ENCODE data around the gene CPSF3. TPM values are rescaled to one million over a fixed set of nuclear protein-coding genes. Genes with fewer than 3 reads are reported as not detected.

CPSF3 gene
- total RNA-seq: 10 to 100 TPM; 54.4 to 72.3 TPM
- 112 TPM for polyA plus RNA-seq (ENCODE audit: insufficient read depth, low read depth, low replicate concordance)
- long read RNA-seq, donor 1, transcript CPSF3-201 (18 exons, 2,345 nt): major isoform, 11 of 17 reads
- long read RNA-seq, donor 1, partial matches to known transcripts: 6 of 17 reads
- long read RNA-seq, donor 1, other reads (novel, unspliced or antisense): 0 of 17 reads
- long read RNA-seq, donor 2, transcript CPSF3-201 (18 exons, 2,345 nt): major isoform, 7 of 12 reads
- long read RNA-seq, donor 2, partial matches to known transcripts: 5 of 12 reads
- long read RNA-seq, donor 2, other reads (novel, unspliced or antisense): 0 of 12 reads

DNA sequence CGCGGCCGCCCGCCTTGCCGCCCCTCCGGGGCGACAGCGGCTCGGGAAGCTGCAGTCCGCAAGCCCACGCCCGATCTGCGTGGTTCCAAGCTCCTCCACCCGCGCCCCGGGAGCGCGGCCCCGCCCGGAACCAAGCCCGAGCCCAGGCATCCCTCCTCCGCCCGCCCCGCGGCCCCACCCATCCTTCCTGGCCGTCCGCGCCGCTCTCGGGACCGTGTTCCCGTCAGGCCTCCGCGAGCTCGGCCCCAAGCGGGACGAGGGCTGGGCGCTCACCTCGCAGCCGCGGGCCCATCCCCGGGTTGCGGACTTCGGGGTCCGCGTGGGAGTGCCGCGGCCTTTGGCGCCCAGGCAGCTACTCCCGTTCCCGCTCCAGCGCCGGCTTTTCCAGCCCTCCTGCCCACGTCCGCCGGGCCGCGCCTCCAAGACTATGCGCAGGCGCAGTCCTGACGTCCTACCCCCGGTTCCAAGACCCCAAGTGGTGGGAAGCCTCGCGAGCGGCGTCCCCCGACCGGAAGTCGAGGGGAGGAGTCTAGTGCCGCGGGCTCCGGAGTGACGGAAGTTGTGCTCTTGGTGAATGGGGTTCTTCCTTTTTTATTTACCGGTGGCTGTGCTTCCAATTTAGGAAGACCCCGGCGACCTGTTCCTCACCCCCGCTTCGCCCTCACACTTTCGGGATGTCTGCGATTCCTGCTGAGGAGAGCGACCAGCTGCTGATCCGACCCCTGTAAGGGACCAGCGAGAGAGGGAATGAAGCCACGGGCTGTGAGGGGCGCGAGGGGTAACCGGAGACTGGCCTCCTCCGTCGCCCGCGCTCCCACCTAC lies at the start of gene CPSF3, which contains the start of gene ITGB1BP1:
Gene CPSF3, plus strand, starts transcription at position 555 of the 822 bp plus-strand sequence. Its CDS starts 120 bp downstream, at position 675.
Gene ITGB1BP1, minus strand, starts transcription at position 429 of the 822 bp plus-strand sequence. CDS start 4,831 bp downstream, outside the sequence.
- Histone ChIP-seq H3K36me3 (ENCODE audit: low read depth, missing control alignments) (no peaks in the 10 kb centered on the region), H3K4me1 (peaks cover 5% of the 10 kb centered on the region), H3K27ac (peak within 1 kb of the TSS; percentile 88 to 94), H3K27me3 (no peaks in the 10 kb centered on the region), H3K4me3 (peak within 1 kb of the TSS; percentile 80 to 94), H3K9me3 (no peaks in the 10 kb centered on the region)
- intact Hi-C loops (cut with DNase I; ENCODE audit: low total_unique reads): no loop called here
- DNase-seq: peak; percentile 97
- TF ChIP-seq, protein P1, sequence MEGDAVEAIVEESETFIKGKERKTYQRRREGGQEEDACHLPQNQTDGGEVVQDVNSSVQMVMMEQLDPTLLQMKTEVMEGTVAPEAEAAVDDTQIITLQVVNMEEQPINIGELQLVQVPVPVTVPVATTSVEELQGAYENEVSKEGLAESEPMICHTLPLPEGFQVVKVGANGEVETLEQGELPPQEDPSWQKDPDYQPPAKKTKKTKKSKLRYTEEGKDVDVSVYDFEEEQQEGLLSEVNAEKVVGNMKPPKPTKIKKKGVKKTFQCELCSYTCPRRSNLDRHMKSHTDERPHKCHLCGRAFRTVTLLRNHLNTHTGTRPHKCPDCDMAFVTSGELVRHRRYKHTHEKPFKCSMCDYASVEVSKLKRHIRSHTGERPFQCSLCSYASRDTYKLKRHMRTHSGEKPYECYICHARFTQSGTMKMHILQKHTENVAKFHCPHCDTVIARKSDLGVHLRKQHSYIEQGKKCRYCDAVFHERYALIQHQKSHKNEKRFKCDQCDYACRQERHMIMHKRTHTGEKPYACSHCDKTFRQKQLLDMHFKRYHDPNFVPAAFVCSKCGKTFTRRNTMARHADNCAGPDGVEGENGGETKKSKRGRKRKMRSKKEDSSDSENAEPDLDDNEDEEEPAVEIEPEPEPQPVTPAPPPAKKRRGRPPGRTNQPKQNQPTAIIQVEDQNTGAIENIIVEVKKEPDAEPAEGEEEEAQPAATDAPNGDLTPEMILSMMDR (IDR thresholded peaks at IDR 0.05): peak in 2 of 3 experiments; percentile 5
- no peak for TF ChIP-seq POLR2A (IDR thresholded peaks at IDR 0.05)
- WGBS, 2 donors: 0% methylated on average over 19 to 27 of the region's 91 CpGs

GRCh38 chr2:9374071-9374730 lies 49.3 kb upstream of the CPSF3 start:
- DNase-seq: no peak
- WGBS, 2 donors: 91 to 96% methylated on average over 18 of the region's 18 CpGs
- Histone ChIP-seq H3K27ac (no peak overlapping the region), H3K9me3 (no peaks in the 10 kb centered on the region), H3K27me3 (no peaks in the 10 kb centered on the region), H3K4me3 (no peak overlapping the region), H3K4me1 (no peaks in the 10 kb centered on the region), H3K36me3 (ENCODE audit: low read depth, missing control alignments) (no peaks in the 10 kb centered on the region)
- intact Hi-C loops (cut with DNase I; ENCODE audit: low total_unique reads): no loop called here
- TF ChIP-seq, protein P1 (IDR thresholded peaks at IDR 0.05): no peak
- no peak for TF ChIP-seq POLR2A (IDR thresholded peaks at IDR 0.05)

DNA sequence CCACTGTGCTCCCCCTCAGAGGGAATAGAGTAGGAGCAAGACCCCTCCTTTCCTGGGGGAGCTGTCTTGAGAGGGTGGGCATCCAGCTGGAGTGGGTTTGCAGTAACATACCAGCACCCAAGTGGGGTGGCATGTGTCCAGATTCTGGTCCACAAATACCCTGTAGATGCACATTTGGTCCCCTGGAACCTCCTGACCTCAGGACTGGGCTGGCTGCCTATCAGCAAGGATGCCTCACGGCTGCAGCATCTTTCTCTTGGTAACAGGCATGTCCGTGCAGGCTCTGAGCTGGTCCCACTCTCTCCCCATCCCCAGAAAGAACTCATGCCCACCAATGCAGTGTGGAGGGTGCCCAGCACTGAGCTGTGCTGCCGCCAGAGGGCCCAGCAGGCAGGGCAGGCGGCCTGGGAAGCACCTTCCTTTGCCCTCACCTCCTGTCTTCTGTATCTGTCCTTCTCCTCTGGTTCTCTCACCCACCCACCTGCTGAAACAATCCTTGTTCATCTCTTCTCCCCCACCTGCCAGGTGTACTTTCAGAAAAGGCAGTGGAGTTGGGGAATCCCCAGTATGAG lies 47.5 kb upstream of the CPSF3 start:
- Histone ChIP-seq H3K27me3 (no peaks in the 10 kb centered on the region), H3K4me3 (no peak overlapping the region), H3K36me3 (ENCODE audit: low read depth, missing control alignments) (no peaks in the 10 kb centered on the region), H3K4me1 (no peaks in the 10 kb centered on the region), H3K27ac (no peak overlapping the region), H3K9me3 (no peaks in the 10 kb centered on the region)
- TF ChIP-seq, protein P1 (IDR thresholded peaks at IDR 0.05): no peak
- no peak for TF ChIP-seq POLR2A (IDR thresholded peaks at IDR 0.05)
- no peak for DNase-seq
- 93% methylated on average over 3 to 4 of the region's 4 CpGs for WGBS, 2 donors
- intact Hi-C loops (cut with DNase I; ENCODE audit: low total_unique reads): no loop called here

GRCh38 chr2:9377461-9378097 lies 45.9 kb upstream of the CPSF3 start:
- H3K4me3 ChIP-seq: no peak overlapping the region
- no peaks in the 10 kb centered on the region for H3K36me3 ChIP-seq (ENCODE audit: low read depth, missing control alignments)
- H3K27ac ChIP-seq: no peak overlapping the region

More at GRCh38 chr2:9377461-9378097, 45.9 kb upstream of the CPSF3 start:
- no peaks in the 10 kb centered on the region for H3K27me3 ChIP-seq
- H3K4me1 ChIP-seq: no peaks in the 10 kb centered on the region
- 82% methylated on average over 9 of the region's 9 CpGs for WGBS, 2 donors
- DNase-seq: no peak
- intact Hi-C loops (cut with DNase I; ENCODE audit: low total_unique reads): no loop called here
- H3K9me3 ChIP-seq: no peaks in the 10 kb centered on the region
- TF ChIP-seq, protein P1 (IDR thresholded peaks at IDR 0.05): no peak
- no peak for TF ChIP-seq POLR2A (IDR thresholded peaks at IDR 0.05)
